Activated T-cell treated with anti-CD3 and anti-CD28 coated beads, Interleukin-2, amount 50 U/mL, for 1 hour (primary cell): ENCODE measurements around the gene NDUFS4.
"Not testable (repeated sequence)": the region's sequence is repeated elsewhere in the genome, so short reads cannot be mapped to it uniquely, and the experiment has no call there.

Source experiments
- DNase-seq: peaks from one replicate; pipeline ENCODE4 v3.0.0-alpha.2; 2020

NDUFS4 gene

DNA sequence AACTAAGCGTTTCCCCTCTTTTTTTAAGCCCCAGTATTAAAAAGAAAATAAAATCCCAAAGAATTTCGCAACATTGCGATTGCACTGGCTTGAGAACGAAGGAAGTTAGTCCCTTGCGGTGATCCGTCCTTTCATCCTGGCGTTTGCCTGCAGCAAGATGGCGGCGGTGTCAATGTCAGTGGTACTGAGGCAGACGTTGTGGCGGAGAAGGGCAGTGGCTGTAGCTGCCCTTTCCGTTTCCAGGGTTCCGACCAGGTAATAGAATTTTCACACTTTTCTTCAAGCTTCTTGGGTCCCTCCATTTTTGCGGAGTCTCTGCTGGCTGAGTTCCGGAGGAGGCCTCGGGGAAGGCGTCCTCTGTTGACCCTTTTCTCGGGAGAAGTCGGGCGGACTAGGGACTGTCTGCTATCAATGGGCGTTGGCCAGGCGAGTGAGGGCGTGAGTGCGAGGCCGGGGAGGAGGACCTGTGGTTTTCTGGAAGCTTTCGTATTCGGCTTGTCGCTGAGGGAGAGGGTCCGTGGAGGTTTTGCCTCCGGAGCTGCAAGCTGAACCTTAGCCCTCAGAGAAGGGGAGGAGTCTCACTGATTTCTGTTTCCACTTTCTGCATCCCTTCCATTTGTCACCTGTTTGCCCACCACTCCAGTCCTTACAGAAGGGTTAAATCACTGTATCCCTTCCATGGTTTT lies at the start of gene NDUFS4:
NDUFS4 (plus strand) TSS at position 134 of the 686 bp plus-strand sequence; CDS start at position 158, 24 bp downstream.
- DNase-seq: peak; percentile 69

DNA sequence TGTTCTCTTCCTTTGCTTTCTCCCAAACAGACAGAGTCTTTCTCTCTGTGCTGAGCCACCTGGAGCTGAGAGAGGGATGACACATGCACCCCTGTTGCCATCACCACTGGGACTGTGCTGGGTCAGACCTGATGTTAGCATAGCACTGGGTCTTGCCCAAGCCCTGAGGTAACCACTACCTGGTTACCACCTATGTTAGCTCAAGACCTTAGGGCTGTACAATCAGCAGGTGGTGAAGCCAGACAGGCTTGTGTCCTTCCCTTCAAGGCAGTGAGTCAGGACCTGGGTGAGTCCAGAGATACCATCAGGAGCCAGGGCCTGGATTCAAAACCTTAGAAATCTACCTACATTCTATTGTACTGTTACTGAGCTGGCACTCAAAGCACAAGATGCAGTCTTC lies 47.9 kb upstream of the NDUFS4 start:
- DNase-seq: no peak

DNA sequence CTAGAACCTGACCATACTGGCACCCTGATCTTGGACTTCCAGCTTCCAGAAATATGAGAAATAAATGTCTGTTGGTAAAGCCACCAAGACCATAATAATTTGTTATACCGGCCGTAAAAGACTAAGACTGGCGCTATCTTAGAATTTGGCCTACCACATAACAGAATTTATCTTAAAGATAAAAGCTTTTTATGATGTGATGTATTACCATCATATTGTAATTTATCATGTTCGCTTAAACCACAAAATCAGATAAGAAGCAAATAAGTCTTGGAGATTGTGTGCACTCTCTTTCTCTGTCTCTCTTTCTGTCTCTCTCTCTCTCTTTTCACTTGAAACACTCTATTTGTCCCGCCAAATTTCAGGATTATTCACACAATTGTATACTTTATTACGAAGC lies 44.5 kb upstream of the NDUFS4 start:
- no peak for DNase-seq

DNA sequence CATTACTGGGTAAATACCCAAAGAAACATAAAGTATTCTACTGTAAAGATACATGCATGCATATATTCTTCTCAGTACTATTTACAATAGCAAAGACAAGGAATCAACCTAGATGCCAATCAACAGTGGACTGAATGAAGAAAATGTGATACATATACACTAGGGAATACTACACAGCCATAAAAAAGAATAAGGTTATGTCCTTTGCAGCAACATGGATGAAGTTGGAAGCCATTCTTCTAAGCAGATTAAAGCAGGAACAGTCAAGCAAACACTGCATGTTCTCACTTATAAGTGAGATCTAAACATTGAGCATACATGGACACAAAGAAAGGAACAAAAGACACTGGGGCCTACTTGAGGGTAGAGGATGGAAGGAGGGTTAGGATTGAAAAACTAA lies 39.6 kb upstream of the NDUFS4 start:
- no peak for DNase-seq

DNA sequence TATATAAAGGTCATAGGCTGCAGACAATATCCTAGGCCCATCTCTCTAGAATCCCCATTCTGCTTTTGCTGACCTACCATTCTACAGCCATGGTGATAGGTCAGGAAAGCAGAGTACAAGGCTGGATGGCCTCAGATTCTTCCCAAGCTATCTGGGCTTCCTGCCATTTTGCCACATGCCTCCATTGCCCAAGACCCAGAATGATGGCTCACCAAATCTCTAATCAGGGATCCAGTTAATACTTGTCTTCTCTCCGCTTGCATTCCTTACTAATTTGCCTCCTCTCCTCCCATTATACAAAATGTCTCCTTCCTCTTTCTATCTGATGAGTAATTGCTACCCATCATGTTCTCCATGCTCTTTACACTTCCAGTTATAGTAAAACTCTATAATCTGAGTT lies 22.7 kb upstream of the NDUFS4 start:
- no peak for DNase-seq

DNA sequence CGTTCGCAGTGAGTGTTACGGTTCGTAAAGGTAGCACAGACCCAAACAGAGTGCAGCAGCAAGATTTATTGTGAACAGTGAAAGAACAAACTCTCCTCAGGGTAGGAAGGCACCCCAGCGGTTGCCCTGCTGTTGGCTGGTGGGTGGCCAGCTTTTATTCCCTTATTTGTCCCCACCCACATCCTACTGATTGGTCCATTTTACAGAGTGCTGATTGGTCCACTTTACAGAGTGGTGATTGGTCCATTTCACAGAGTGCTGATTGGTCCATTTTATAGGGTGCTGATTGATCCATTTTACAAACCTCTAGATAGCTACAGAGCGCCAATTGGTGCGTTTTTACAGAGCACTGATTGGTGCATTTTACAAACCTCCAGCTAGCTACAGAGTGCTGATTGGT lies 19.7 kb upstream of the NDUFS4 start:
- DNase-seq: not testable (repeated sequence)

DNA sequence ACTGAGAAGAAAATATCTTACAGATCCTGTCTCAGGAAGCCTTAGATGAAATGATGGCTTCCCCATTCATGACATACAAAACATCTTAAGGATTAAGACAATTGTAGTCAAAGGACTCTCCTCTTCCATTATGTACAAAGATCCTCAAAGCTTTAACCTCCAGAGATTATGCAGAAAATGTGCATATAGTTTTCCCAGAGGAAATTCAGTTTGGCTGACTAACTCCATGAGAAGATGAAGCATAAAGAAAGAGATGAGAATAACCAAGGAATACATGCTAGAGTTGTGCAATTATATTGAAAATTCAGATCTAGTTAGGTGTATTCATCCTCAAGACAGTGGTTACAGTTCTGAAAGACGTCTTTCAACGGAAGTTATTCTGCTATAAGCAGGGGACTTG lies 18.6 kb upstream of the NDUFS4 start:
- DNase-seq: no peak

DNA sequence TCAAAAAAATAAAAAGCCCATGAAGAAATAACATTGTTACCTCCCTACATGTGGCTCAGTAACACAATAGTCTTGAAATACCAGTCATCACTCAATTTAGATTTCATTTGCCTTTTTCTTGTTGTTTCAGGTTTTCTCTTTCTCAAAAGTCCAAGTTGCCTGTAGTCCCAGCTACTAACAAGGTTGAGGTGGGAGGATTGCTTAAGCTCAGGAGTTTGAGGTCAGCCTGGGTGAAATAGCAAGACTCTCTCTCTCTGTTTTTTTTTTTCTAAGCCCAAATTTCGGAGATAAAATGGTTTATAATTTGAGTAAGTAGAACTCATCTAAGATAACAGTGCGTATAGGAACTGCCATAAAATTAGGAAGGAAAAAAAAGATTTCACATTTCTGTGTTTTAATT lies 17.5 kb upstream of the NDUFS4 start:
- DNase-seq: no peak

DNA sequence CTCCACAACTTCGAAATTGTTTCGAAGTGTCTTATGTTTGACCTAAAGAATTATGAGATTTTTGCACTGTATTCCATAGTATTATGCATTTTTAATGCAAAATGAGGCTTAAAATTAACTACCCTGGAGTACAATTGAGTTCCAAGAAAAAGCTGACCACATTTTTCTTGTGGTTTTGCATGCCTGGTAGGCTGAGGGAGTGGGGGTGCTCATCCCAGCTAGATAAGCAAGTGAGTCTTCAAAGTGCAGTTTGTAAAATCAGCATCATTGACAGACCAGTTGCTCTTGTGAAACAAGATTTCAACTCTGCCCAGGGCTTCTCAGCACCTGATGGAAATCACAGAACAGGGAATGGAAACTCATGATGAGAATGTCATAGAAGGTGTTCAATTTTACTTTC lies 17.0 kb upstream of the NDUFS4 start:
- no peak for DNase-seq

DNA sequence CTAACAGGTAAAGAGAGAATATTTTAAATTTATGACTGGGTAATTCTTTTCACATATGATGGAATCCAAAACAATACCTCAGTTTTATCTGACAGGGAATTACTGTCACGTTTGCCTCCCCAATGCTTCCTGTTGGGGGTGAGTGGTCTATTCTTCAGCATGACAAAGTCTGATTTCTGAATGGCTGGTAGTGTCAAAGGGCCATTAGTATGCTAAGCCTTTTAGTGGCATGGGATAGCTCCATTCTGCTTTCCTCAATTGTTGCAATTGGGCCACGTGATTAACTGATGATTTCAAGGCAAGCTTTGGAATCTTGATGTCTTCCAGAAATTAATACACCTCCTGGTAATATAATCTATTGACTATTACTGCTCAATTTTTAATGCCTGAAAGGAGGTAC lies 14.7 kb upstream of the NDUFS4 start:
- DNase-seq: no peak

DNA sequence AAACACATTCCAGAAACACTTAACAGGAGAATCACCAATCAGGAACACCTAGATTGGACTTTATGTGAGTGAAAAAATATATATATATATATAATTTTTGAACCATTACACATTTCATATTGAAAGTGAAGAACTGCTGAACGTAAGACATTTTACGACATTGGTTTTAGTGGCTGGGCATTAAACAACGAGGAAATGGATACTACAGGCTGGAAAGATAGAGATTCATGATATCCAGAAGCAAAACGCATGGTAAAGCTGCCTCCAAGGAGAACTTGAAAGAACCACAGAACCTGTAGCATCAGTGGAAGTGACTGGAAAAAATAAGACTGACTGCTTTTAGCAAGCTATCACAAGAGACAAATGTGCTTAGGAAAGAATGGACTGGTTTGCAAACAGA lies 13.2 kb upstream of the NDUFS4 start:
- no peak for DNase-seq

DNA sequence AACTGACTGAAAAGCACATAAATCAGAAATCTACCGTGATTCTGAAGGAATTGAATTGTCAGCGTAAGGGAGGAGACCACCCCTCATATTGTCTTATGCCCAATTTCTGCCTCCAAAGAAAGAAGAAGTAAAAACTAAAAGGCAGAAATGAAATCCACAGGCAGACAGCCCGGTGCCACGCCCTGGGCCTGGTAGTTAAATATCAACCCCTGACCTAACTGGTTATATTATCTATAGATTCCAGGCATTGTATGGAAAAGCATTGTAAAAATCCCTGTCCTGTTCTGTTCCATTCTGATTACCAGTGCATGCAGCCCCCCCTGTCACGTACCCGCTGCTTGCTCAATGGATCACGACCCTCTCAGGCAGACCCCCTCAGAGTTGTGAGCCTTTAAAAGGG lies 11.9 kb upstream of the NDUFS4 start:
- DNase-seq: not testable (repeated sequence)

DNA sequence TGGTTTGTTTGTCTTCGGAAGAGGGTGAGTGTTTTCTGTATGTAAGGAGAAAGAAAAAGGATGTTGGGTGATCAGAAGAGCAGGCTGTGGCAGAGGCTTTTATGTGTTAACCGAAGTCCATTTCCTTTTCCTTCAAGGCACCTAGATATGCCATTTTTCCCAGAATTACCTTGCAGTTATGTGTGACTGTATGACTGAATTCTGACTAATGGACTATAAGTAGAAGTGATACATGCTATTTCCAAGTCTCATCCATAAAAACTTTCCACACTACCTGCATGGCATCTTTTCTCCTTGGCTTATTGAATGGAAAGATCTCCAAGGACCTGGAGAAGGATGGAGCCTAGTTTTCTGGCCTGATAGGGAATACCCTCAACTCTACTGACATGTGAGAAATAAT lies 10.6 kb upstream of the NDUFS4 start:
- no peak for DNase-seq

DNA sequence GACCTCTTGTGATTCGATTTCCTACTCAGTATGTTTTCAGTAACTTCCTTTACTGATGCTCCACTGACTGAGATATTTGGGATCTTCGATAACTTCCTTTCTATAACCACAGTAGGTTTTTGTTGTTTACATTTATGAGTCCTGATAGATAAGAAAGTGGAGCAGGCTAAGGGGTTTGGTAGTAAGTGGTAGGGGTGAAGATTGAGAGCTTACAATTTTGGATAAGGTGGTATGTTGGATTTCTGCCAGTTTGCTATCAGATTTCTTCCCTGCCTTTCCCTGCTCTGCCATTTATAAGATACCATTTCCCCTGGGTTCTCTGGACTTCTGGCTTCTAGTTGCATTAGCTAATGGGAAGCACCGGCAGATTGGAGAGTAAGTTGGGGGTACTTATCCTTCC lies 7.9 kb upstream of the NDUFS4 start:
- DNase-seq: no peak

DNA sequence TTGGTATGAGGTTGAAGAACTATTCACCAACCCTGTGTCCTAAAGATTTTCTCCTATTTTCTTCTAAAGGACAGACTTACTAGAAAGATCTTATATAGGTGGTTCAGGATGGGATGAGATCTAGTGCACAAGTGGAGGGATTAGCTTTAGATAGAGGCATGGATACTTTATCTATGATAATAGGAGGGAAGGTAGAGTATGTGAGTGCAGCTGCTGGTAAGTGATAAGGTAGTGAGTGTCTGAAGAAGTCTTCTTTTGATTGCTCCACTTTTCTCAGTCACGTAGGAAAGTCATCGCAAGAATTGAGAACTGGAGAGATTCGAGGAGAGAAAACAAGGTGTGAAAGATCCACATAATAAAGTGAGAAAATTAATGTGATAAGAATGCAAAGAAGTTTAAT lies 6.0 kb upstream of the NDUFS4 start:
- no peak for DNase-seq

DNA sequence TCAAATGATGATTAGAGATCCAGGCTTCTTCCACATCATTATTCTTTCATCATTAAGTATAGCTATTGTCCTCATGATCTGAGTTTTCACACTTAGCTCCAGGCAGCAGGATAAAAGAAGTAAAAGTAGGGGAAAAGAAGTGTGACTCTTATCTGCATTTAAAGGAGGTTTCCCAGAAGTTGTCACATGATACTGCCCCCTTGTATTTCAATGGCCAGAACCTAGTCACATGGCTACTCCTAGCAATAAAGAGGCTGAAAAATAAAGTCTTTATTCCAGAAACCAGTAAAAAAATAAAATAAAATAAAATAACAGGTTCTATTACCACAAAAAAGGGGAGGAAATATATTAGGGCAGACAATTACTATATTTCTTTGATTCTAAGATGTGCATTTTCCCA lies 5.3 kb upstream of the NDUFS4 start:
- DNase-seq: no peak

DNA sequence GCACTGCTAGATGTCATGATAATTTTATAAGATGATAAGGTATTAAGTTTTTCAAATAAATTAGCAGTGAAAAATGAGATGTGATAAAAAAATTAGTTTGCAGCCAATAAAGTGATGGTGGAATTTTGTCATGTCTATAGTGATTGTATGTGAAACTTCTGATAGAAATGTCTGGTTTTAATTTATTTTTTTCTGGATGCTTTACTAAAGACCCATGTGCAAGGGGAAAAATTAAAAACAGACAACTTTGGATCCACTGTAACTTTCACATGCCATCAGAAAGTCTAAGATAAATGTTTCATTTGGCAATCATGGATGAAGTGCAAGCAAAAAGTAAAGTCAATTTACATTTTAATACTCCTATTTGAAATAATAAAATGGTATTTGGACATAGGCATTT lies 4.4 kb upstream of the NDUFS4 start:
- no peak for DNase-seq

DNA sequence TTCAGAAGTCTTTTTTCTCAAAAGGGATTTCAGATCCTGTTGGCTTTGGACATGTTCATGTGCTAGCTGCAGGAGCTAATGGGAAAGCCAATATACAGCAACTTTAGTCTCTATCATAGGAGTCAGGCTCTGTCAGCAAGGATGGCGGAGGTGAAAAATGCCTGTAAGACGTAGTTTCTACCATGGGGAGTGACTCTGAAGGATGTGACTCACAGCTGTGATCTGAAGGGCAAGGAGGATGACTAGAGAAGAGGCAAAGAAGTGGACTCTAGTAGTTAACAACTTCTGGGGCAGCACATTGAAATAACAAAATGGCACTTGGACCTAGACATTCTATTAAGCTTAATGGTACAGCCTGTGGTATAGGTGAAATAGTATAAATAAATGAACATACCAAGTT lies 3.1 kb upstream of the NDUFS4 start:
- no peak for DNase-seq

DNA sequence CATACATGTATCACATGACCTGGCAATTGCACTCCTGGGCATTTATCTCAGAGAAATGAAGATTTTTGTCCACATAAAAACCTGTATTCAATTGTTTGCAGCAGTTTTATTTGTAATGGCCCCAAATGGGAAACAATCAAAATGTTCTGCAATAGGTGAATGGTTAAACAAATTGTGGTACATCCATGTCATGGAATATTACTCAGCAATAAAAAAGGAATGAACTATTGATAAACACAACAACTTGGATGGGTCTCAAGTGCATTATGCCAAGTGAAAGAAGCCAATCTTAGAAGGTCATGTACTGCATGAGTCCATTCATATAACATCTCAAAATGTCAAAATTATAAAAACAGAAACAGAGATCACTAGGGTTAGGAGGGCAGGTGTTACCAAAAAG lies 1.5 kb upstream of the NDUFS4 start:
- no peak for DNase-seq

DNA sequence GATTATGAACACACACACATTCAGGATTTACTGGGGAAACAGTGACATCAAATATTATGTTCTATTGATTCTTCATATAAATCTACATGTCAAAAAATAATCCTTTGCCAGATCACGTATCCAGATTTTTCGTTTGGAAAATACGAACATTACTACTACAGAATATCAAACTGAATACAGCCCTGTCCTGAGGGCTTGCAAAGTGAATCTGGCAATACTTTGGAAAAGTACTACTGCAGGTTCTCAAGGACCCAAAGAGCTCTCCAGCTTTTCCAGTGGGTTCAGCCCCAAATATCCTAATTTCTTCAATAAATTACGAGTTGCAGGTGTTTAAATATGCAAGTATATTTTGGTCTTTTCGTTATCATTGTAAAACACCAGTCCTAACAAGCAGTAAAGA lies 411 bp upstream of the NDUFS4 start:
- no peak for DNase-seq

DNA sequence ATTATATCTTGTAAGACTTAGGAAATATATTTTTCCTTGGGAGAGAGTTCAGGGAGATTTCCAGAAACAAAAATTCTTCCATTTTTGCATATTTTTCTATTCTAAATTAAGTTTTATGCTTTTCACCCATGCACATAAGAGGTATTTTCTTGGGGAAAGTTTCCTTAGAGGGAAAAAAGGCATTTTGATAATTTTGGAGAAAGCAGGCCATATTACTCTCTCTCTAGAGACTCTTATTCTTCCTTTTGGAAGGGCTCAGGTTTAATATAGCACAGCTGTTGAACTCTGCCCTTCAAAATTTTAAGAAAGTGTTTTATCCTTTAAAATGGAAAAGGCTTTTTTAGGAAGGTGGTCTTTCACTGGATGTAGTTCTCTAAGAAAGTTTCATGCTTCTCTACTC lies 8.0 kb downstream of the NDUFS4 start:
- no peak for DNase-seq

DNA sequence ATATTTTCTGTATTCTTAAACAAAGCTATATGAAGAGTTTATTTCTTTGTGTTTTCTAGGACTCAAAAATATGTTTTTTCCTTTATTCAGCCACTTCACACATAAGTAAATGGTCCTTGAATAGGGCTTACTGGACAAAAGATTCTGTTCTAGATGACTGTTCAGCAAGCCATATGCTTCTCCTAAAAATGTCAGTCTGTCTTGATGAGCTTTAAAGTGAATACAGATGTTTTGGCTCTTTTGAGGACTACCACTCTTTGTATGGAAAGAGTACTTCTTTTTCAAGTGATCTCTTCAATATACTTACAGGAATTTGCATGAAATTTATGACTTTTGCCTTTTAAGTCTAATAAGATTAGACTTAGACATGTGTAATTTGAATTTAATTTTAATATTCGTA lies 8.4 kb downstream of the NDUFS4 start:
- no peak for DNase-seq

DNA sequence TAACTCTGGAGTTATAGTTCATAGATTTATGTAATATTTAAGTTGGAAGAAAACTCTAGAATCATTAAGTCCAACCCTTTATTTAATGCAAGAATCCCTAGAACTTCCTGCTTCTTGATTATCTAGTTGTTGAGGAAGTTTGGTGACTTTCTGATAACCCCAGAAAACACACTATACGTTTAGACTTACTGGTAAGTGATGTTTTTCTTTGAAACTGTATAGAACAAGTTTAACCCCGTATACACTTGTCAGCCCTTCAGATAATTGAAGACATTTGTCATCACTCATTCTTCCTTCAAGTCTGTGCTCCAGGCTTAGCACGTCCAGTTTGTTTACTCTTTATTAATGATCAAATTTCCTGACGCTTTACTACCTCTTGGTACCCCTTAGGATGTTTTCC lies 9.0 kb downstream of the NDUFS4 start:
- DNase-seq: no peak

DNA sequence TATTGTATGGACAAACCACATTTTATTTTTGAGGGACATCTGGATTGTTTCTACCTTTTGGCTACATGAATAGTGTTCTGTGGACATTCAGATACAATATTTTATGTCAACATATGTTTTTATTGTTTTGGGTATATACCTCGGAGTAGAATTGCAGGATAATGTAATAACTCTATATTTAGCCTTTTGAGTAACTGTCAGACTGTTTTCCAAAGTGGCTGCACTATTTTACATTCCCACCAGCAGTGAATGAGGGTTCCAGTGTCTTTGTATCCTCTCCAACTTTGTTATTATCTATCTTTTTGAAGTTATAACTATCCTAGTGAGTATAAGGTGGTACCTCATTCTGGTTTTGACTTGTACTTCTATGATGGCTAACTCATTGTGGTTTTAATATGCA lies 11.0 kb downstream of the NDUFS4 start:
- DNase-seq: no peak

DNA sequence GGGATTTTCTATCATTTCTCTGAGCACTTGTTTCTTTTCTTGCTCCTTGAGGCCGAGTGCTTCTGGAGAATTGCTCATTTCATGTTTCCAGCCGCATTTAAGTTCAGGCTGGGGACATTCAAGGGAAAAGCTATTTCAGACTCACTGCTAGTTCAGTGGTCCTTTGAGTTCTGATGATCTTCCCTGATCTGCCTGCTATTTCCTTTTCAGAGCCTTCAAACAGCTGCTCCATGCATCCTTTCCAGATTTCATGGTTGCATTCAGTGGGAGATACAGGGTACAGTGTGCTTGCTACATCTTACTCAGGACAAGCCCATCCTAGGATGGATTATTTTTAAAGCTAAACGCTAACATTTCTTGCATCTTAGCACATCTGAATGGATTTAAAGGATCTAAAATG lies 14.7 kb downstream of the NDUFS4 start:
- no peak for DNase-seq

DNA sequence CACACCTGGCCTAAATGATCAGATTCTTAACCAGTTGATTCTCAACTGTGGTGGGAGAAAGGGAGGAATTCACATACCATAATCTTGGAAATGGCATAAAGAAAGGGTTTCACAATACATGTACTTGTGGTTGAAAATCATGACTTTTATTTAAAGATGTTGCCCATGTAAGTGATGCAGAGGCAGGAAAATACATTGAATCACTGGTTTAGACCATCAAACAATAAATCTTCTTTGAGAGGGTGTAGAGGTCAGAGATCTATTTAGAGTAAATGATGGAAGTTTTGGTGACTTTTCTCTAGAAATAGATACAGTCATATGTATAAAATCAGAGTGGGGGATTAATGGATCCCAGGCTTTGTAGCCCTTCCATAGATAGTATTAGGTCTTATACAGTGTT lies 15.4 kb downstream of the NDUFS4 start:
- DNase-seq: no peak
